Hepatocyte (in vitro differentiated cells): ENCODE measurements around the gene SRRM4.

Source experiments
- EZH2 ChIP-seq: fragments of 200-600 bp; sonication (generic); IDR thresholded peaks from 2 replicates; pipeline ENCODE4 v1.6.1; 2016; ENCODE audit warnings: antibody characterized with exemption, mild to moderate bottlenecking, borderline replicate concordance
- TF ChIP-seq, protein P1 (sequence below): fragments of 200-600 bp; sonication (generic); IDR thresholded peaks from 2 replicates; pipeline ENCODE4 v1.5.1; 2016; ENCODE audit warnings: antibody characterized with exemption, mild to moderate bottlenecking; ENCODE audit not compliant: poor library complexity

DNA sequence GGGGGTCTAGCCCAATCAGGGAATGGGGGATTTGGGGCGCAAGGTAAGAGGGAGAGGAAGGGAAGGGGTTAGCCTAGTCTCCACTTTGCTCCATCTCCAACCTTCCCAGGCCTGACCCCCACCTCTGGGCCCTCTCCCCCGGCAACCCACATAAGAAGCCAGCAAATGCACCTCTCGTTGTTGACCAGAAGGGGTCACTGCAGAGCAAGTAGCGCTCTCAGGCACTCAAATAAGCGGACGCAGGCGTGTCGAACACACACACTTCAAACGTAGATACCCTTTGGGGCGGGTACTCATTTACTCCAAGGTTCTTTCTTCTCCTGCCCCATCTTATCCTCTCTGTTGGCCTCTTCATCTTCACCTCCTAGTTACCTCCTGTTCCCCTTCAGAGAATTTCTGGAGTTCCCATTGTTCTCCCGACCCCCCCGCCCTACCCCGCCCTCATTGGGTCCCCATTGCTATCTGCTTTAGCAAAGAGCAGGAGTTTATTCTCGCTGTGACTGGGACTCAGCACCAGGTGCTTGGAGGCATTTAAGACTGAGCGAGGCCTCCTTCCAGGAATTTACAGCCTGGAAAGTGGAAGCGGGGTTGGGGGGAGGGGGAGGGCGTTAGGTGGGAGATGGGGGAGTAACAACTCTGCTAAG, 1.5 kb upstream of the SRRM4 start:
- TF ChIP-seq, protein P1, sequence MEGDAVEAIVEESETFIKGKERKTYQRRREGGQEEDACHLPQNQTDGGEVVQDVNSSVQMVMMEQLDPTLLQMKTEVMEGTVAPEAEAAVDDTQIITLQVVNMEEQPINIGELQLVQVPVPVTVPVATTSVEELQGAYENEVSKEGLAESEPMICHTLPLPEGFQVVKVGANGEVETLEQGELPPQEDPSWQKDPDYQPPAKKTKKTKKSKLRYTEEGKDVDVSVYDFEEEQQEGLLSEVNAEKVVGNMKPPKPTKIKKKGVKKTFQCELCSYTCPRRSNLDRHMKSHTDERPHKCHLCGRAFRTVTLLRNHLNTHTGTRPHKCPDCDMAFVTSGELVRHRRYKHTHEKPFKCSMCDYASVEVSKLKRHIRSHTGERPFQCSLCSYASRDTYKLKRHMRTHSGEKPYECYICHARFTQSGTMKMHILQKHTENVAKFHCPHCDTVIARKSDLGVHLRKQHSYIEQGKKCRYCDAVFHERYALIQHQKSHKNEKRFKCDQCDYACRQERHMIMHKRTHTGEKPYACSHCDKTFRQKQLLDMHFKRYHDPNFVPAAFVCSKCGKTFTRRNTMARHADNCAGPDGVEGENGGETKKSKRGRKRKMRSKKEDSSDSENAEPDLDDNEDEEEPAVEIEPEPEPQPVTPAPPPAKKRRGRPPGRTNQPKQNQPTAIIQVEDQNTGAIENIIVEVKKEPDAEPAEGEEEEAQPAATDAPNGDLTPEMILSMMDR = peak; percentile 74
- no peak for TF ChIP-seq EZH2
